HEK293 (cell line): Measurements from ENCODE around the gene CREM.

Source experiments
- CTCF ChIA-PET: fragments of 350-600 bp; formaldehyde crosslinking; extraction: SDS; loops from one replicate; lab custom pipeline; 2021; ENCODE audit warnings: antibody characterized with exemption; lab: Yijun Ruan, JAX
- POLR2A ChIA-PET: fragments of 300-600 bp; formaldehyde crosslinking; extraction: SDS; loops from one replicate; lab custom pipeline; 2020; ENCODE audit warnings: antibody characterized with exemption, inconsistent platforms; lab: Yijun Ruan, JAX
- H3K27ac ChIP-seq: fragments of 200-500 bp; sonication (Bioruptor generic); 2 replicates; pipeline ENCODE4 v1.5.1; 2014; ENCODE audit warnings: low read depth, low read length, control low read depth, inconsistent platforms; ENCODE audit errors: extremely low read depth
- H3K36me3 ChIP-seq, 2 experiments: fragments of 200-500 bp in 1 of 2; sonication (Bioruptor generic) in 1 of 2; 1 replicate in 1 of 2; 2 replicates in 1 of 2; pipeline ENCODE4 v1.5.1; 2014 to 2017; ENCODE audit warnings: inconsistent platforms in 2 of 2, low read length in 2 of 2; ENCODE audit not compliant: control insufficient read depth in 2 of 2, insufficient read depth in 1 of 2
- H3K4me1 ChIP-seq: fragments of 200-500 bp; sonication (Bioruptor generic); 2 replicates; pipeline ENCODE4 v1.5.1; 2014; ENCODE audit warnings: mild to moderate bottlenecking, low read length, inconsistent platforms; ENCODE audit not compliant: control insufficient read depth, insufficient read depth
- H3K4me3 ChIP-seq: 2 replicates; pipeline ENCODE4 v1.5.1; 2011; ENCODE audit warnings: low read depth, mild to moderate bottlenecking, control low read depth, low read length, moderate library complexity
- H3K9me3 ChIP-seq: fragments of 200-500 bp; sonication (Bioruptor generic); 2 replicates; pipeline ENCODE4 v1.5.1; 2014; ENCODE audit warnings: low read depth, low read length, inconsistent platforms; ENCODE audit not compliant: control insufficient read depth, insufficient read depth
- EGR2 ChIP-seq: fragments of 450-650 bp; formaldehyde crosslinking; IDR thresholded peaks from 2 replicates; pipeline ENCODE4 v1.5.1; 2016; ENCODE audit warnings: low read depth, missing biosample characterization, missing genetic modification characterization
- SCRT2 ChIP-seq: fragments of 450-650 bp; formaldehyde crosslinking; IDR thresholded peaks from 2 replicates; pipeline ENCODE4 v1.5.1; 2016; ENCODE audit warnings: missing biosample characterization, missing genetic modification characterization
- SP3 ChIP-seq: fragments of 450-650 bp; formaldehyde crosslinking; IDR thresholded peaks from 2 replicates; pipeline ENCODE4 v1.5.1; 2016; ENCODE audit warnings: missing biosample characterization, missing genetic modification characterization
- ZBTB1 ChIP-seq: fragments of 450-650 bp; formaldehyde crosslinking; IDR thresholded peaks from 2 replicates; pipeline ENCODE4 v1.5.1; 2016; ENCODE audit warnings: missing biosample characterization, missing genetic modification characterization
- ZBTB8A ChIP-seq: fragments of 450-650 bp; formaldehyde crosslinking; IDR thresholded peaks from 2 replicates; pipeline ENCODE4 v1.5.1; 2016; ENCODE audit warnings: missing biosample characterization, missing genetic modification characterization
- ZNF16 ChIP-seq: fragments of 450-650 bp; formaldehyde crosslinking; IDR thresholded peaks from 2 replicates; pipeline ENCODE4 v1.5.1; 2016; ENCODE audit warnings: low read depth, missing biosample characterization, missing genetic modification characterization
- ZNF211 ChIP-seq: fragments of 450-650 bp; formaldehyde crosslinking; IDR thresholded peaks from 2 replicates; pipeline ENCODE4 v1.5.1; 2016; ENCODE audit warnings: low read depth, missing biosample characterization, missing genetic modification characterization
- ZNF24 ChIP-seq: fragments of 450-650 bp; formaldehyde crosslinking; IDR thresholded peaks from 2 replicates; pipeline ENCODE4 v1.5.1; 2016; ENCODE audit warnings: missing biosample characterization, missing genetic modification characterization
- ZNF302 ChIP-seq: fragments of 450-650 bp; formaldehyde crosslinking; IDR thresholded peaks from 2 replicates; pipeline ENCODE4 v1.5.1; 2016; ENCODE audit warnings: missing biosample characterization, missing genetic modification characterization, low read depth
- ZNF335 ChIP-seq: fragments of 450-650 bp; formaldehyde crosslinking; conservative IDR thresholded peaks from 2 replicates; pipeline ENCODE4 v1.5.1; 2016; ENCODE audit warnings: missing biosample characterization, missing genetic modification characterization
- ZNF341 ChIP-seq: fragments of 450-650 bp; formaldehyde crosslinking; IDR thresholded peaks from 2 replicates; pipeline ENCODE4; 2016; ENCODE audit warnings: low read depth, missing biosample characterization, missing genetic modification characterization
- ZNF350 ChIP-seq: fragments of 450-650 bp; formaldehyde crosslinking; IDR thresholded peaks from 2 replicates; pipeline ENCODE4 v1.5.0; 2017; ENCODE audit warnings: missing biosample characterization, mild to moderate bottlenecking, missing genetic modification characterization
- ZNF366 ChIP-seq: fragments of 450-650 bp; formaldehyde crosslinking; conservative IDR thresholded peaks from 2 replicates; pipeline ENCODE4 v1.5.1; 2016; ENCODE audit warnings: missing biosample characterization, missing genetic modification characterization
- ZNF37A ChIP-seq: fragments of 450-650 bp; IDR thresholded peaks from 2 replicates; pipeline ENCODE4 v1.5.1; 2018; ENCODE audit warnings: missing biosample characterization, missing genetic modification characterization
- ZNF654 ChIP-seq: fragments of 450-650 bp; formaldehyde crosslinking; IDR thresholded peaks from 2 replicates; pipeline ENCODE4 v1.5.1; 2016; ENCODE audit warnings: low read depth, missing biosample characterization, missing genetic modification characterization
- ZNF658 ChIP-seq: fragments of 450-650 bp; formaldehyde crosslinking; IDR thresholded peaks from 2 replicates; pipeline ENCODE4; 2016; ENCODE audit warnings: missing biosample characterization, missing genetic modification characterization
- ZNF664 ChIP-seq: fragments of 450-650 bp; formaldehyde crosslinking; IDR thresholded peaks from 2 replicates; pipeline ENCODE4 v1.5.1; 2016; ENCODE audit warnings: missing biosample characterization, missing genetic modification characterization
- ZNF830 ChIP-seq: fragments of 450-650 bp; IDR thresholded peaks from 2 replicates; pipeline ENCODE4 v1.5.0; 2018; ENCODE audit warnings: missing biosample characterization, missing genetic modification characterization, low read depth, mild to moderate bottlenecking, moderate library complexity
- TF ChIP-seq, protein P1 (sequence below): fragments of 450-650 bp; formaldehyde crosslinking; IDR thresholded peaks from 2 replicates; pipeline ENCODE4 v1.5.1; 2017; ENCODE audit warnings: missing biosample characterization, missing genetic modification characterization
- TF ChIP-seq, protein P2 (sequence below): fragments of 450-650 bp; formaldehyde crosslinking; IDR thresholded peaks from 2 replicates; pipeline ENCODE4 v1.5.1; 2016; ENCODE audit warnings: missing biosample characterization, missing genetic modification characterization
- TF ChIP-seq, protein P3 (sequence below): fragments of 450-650 bp; formaldehyde crosslinking; IDR thresholded peaks from 2 replicates; pipeline ENCODE4 v1.5.1; 2016; ENCODE audit warnings: missing biosample characterization, missing genetic modification characterization

CREM gene

DNA sequence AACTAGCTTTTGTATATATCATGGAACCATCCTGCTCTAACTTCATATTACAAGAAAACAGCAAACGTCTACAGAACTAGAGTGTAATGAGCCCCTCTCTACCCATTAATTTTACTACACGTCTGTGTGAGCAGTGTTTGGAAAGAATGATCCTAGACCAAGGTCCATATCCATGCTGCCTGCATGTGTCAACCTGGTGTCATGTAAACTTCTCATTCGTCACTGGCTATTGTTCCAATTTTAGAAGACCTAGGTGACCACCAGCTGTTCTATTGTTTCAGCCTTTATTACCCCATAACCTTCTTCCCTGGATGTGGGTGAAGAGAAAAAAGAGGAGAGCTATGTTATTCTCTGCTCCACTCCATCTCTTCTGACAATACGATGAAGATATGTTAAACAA lies 77.1 kb downstream of the CREM start:
- 0 out of 2 replicates have a peak, but pooled peaks have one; percentile 15 for TF ChIP-seq ZNF366
- no peak for TF ChIP-seq ZNF16 (tag by site-specific recombination)
- peaks cover 4% of the 10 kb centered on the region; the same call in 1 of the 2 replicates for H3K4me1 ChIP-seq
- H3K9me3 ChIP-seq, result no peaks in the 10 kb centered on the region
- no peak overlapping the region for H3K27ac ChIP-seq
- H3K36me3 ChIP-seq, result peaks cover 0 to 8% of the 10 kb centered on the region in 2 experiments; a peak in 2 of 3 replicates
- ChIA-PET POLR2A (no interaction called here), CTCF (interaction anchor here (0.9 to 2.4 kb wide), 4 partner anchors 8 to 359 kb away, joined by 3 to 15 read pairs (median 5); no protein-coding TSS in a partner anchor)
- no peak overlapping the region for H3K4me3 ChIP-seq

DNA sequence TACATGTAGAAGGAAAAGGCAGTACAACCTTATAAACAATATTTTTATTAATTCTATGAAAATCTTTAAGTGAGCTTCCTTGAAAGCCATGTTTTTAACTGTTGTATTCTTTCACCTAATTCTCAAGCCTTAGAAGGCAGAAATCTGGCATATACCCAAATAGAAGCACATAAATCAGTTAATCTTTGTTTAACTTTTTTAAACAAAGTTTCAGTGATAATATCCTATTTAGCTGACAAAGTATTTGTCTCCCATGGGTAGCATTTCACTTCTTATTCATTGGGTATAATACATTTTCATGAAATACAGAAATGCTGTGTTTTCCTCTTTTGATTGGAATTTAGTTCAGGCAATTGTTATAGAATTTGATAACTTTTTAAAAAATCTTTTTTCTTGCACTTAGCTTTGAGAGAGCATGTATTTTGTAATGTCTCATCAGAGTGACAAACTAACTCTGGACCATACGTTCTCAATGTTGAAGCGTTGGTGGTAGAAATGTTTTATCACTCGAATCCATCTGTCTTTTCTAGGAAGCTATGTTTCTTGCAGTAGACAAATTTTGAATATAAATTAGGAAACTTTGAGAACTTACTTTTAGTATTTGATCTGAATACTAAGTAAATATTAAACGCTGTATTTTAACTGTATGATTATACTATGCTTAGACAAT lies 78.1 kb downstream of the CREM start:
- POLR2A ChIA-PET, result interaction anchor here (0.7 kb wide), 2 partner anchors 41 to 290 kb away, joined by 4 read pairs; no protein-coding TSS in a partner anchor
- H3K27ac ChIP-seq, result no peak overlapping the region
- CTCF ChIA-PET, result interaction anchor here (0.6 to 2.4 kb wide), 12 partner anchors 9 to 596 kb away, joined by 3 to 18 read pairs (median 3); partner anchors contain the start of gene CREM
- H3K4me1 ChIP-seq, result peaks cover 4% of the 10 kb centered on the region; the same call in 1 of the 2 replicates
- H3K36me3 ChIP-seq, result peaks cover 0 to 14% of the 10 kb centered on the region in 2 experiments; a peak in 2 of 3 replicates
- H3K4me3 ChIP-seq, result no peak overlapping the region
- TF ChIP-seq, protein P1, sequence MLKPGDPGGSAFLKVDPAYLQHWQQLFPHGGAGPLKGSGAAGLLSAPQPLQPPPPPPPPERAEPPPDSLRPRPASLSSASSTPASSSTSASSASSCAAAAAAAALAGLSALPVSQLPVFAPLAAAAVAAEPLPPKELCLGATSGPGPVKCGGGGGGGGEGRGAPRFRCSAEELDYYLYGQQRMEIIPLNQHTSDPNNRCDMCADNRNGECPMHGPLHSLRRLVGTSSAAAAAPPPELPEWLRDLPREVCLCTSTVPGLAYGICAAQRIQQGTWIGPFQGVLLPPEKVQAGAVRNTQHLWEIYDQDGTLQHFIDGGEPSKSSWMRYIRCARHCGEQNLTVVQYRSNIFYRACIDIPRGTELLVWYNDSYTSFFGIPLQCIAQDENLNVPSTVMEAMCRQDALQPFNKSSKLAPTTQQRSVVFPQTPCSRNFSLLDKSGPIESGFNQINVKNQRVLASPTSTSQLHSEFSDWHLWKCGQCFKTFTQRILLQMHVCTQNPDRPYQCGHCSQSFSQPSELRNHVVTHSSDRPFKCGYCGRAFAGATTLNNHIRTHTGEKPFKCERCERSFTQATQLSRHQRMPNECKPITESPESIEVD (tag by site-specific recombination), result peak; percentile 62
- no peak for TF ChIP-seq ZNF335 (tag by site-specific recombination)
- H3K9me3 ChIP-seq, result no peaks in the 10 kb centered on the region

DNA sequence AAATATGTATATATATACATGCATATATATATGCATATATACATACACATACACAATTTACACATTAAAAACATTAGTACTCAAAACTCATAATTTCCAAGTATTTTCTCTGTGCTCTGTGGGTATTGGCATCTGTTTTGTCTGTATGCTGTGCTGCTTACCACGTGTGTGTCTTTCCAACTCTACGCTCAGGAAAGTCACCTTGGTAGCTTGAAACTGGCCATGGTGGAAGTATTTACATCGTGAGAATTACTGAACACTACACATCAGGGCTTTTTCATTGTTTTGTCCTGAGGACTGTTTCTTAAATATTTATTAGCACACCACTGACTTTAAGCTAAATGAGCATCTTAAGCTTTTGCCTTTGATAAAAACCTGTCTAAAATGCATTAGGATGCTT lies 79.6 kb downstream of the CREM start:
- H3K27ac ChIP-seq, result no peak overlapping the region
- ChIA-PET CTCF (interaction anchor here (0.6 to 3.9 kb wide), 3 partner anchors 11 to 267 kb away, joined by 3 to 17 read pairs (median 9); no protein-coding TSS in a partner anchor), POLR2A (no interaction called here)
- TF ChIP-seq ZNF341 (tag by site-specific recombination), result no peak
- TF ChIP-seq ZNF664 (tag by site-specific recombination), result no peak
- TF ChIP-seq, protein P2, sequence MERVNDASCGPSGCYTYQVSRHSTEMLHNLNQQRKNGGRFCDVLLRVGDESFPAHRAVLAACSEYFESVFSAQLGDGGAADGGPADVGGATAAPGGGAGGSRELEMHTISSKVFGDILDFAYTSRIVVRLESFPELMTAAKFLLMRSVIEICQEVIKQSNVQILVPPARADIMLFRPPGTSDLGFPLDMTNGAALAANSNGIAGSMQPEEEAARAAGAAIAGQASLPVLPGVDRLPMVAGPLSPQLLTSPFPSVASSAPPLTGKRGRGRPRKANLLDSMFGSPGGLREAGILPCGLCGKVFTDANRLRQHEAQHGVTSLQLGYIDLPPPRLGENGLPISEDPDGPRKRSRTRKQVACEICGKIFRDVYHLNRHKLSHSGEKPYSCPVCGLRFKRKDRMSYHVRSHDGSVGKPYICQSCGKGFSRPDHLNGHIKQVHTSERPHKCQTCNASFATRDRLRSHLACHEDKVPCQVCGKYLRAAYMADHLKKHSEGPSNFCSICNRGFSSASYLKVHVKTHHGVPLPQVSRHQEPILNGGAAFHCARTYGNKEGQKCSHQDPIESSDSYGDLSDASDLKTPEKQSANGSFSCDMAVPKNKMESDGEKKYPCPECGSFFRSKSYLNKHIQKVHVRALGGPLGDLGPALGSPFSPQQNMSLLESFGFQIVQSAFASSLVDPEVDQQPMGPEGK, result no peak
- TF ChIP-seq ZNF37A (tag by site-specific recombination), result no peak
- TF ChIP-seq ZNF654 (tag by site-specific recombination), result no peak
- TF ChIP-seq SCRT2 (tag by site-specific recombination), result no peak
- no peak for TF ChIP-seq ZNF302 (tag by site-specific recombination)
- no peak for TF ChIP-seq ZNF830 (tag by site-specific recombination)
- TF ChIP-seq ZBTB8A (tag by site-specific recombination), result no peak
- no peaks in the 10 kb centered on the region for H3K9me3 ChIP-seq
- H3K4me3 ChIP-seq, result no peak overlapping the region
- H3K36me3 ChIP-seq, result peaks cover 0 to 18% of the 10 kb centered on the region in 2 experiments; a peak in 2 of 3 replicates
- H3K4me1 ChIP-seq, result peaks cover 4% of the 10 kb centered on the region; the same call in 1 of the 2 replicates

DNA sequence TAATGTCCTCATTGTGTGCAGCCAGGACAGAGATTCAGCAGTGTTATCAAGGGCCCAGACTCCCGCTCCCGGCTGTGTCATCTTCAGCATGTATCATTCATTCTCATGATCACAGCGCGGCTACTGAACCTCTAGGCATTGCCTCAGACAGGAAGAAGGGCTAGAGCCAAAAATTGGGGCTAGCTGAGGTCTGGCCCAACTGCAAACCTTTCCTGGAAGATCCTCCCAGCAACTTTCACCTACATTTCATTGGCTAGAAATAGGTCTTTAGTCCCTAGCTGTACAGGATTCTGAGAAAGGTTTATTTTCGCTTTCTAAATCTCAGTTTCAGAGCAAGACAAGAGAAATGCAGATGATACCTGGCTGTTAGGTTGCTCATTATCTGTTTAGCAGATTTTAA lies 81.9 kb downstream of the CREM start:
- ChIA-PET CTCF (interaction anchor here (3.9 kb wide), 1 partner anchor 9 kb away, joined by 17 read pairs; no protein-coding TSS in a partner anchor), POLR2A (no interaction called here)
- peaks cover 0 to 22% of the 10 kb centered on the region in 2 experiments; a peak in 2 of 3 replicates for H3K36me3 ChIP-seq
- TF ChIP-seq EGR2 (tag by site-specific recombination) (no peak), ZNF658 (tag by site-specific recombination) (no peak), ZBTB1 (tag by site-specific recombination) (no peak), ZNF24 (no peak), ZNF211 (tag by site-specific recombination) (no peak), ZNF350 (tag by site-specific recombination) (no peak), SP3 (no peak)
- TF ChIP-seq, protein P3, sequence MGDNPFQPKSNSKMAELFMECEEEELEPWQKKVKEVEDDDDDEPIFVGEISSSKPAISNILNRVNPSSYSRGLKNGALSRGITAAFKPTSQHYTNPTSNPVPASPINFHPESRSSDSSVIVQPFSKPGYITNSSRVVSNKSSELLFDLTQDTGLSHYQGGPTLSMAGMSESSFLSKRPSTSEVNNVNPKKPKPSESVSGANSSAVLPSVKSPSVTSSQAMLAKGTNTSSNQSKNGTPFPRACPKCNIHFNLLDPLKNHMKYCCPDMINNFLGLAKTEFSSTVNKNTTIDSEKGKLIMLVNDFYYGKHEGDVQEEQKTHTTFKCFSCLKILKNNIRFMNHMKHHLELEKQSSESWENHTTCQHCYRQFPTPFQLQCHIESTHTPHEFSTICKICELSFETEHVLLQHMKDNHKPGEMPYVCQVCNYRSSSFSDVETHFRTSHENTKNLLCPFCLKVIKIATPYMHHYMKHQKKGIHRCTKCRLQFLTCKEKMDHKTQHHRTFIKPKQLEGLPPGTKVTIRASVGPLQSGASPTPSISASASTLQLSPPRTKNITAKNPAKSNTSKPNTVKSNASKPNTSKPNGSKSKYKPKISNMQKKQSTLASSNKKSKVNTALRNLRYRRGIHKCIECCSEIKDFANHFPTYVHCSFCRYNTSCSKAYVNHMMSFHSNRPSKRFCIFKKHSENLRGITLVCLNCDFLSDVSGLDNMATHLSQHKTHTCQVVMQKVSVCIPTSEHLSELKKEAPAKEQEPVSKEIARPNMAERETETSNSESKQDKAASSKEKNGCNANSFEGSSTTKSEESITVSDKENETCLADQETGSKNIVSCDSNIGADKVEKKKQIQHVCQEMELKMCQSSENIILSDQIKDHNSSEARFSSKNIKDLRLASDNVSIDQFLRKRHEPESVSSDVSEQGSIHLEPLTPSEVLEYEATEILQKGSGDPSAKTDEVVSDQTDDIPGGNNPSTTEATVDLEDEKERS (tag by site-specific recombination), result no peak

More for the DNA sequence above, 81.9 kb downstream of the CREM start:
- H3K4me1 ChIP-seq, result peaks cover 4% of the 10 kb centered on the region; the same call in 1 of the 2 replicates
- no peak overlapping the region for H3K4me3 ChIP-seq
- no peaks in the 10 kb centered on the region for H3K9me3 ChIP-seq
- no peak overlapping the region for H3K27ac ChIP-seq
